Measurements from ENCODE around the gene SLC8A3. TPM values are rescaled to one million over a fixed set of nuclear protein-coding genes. Genes with fewer than 3 reads are reported as not detected.

Gene SLC8A3
- total RNA-seq, 2 donors from 2014 or later, result 0.09 TPM; not detected in 1

GRCh38 chr14:70181276-70181675 lies 7.5 kb downstream of the SLC8A3 start:
- Mint-ChIP-seq H3K4me1 (no peaks in the 10 kb centered on the region), H3K9me3 (no peaks in the 10 kb centered on the region), H3K27me3 (ENCODE audit: insufficient read depth) (peaks cover 10% of the 10 kb centered on the region), H3K27ac (no peak overlapping the region), H3K4me3 (no peak overlapping the region), H3K36me3 (ENCODE audit: low read depth) (no peaks in the 10 kb centered on the region)
- Histone ChIP-seq H3K27ac (ENCODE audit: low read depth, low read length) (no peak overlapping the region), H3K9ac (ENCODE audit: extremely low read depth, low read length, poor library complexity, severe bottlenecking) (no peak overlapping the region), H3K4me1 (ENCODE audit: control insufficient read depth, insufficient read depth, low read length) (no peaks in the 10 kb centered on the region), H3K9me3 (ENCODE audit: control insufficient read depth, low read length) (no peaks in the 10 kb centered on the region), H3K4me3 (ENCODE audit: low read length) (no peak overlapping the region), H3K27me3 (ENCODE audit: control insufficient read depth, insufficient read depth, low read length, poor library complexity, severe bottlenecking) (peaks cover 36% of the 10 kb centered on the region), H3K36me3 (ENCODE audit: control insufficient read depth, insufficient read depth, low read length) (no peaks in the 10 kb centered on the region)
- 92 to 100% methylated on average over 1 of the region's 1 CpG for WGBS, 2 experiments (ENCODE audit: insufficient coverage in 1 of 2, insufficient read length in 1 of 2)
- no peak for DNase-seq
- no peak for TF ChIP-seq CTCF (conservative IDR thresholded peaks at IDR 0.05)

- Mint-ChIP-seq H3K27ac (no peak overlapping the region), H3K4me1 (no peaks in the 10 kb centered on the region), H3K4me3 (no peak overlapping the region), H3K36me3 (ENCODE audit: low read depth) (no peaks in the 10 kb centered on the region), H3K27me3 (ENCODE audit: insufficient read depth) (peaks cover 5% of the 10 kb centered on the region), H3K9me3 (no peaks in the 10 kb centered on the region)
- no peaks in the 10 kb centered on the region for H3K9me3 ChIP-seq (ENCODE audit: control insufficient read depth, low read length)
- no peaks in the 10 kb centered on the region for H3K4me1 ChIP-seq (ENCODE audit: control insufficient read depth, insufficient read depth, low read length)
- H3K36me3 ChIP-seq (ENCODE audit: control insufficient read depth, insufficient read depth, low read length), result no peaks in the 10 kb centered on the region
- TF ChIP-seq CTCF (conservative IDR thresholded peaks at IDR 0.05), result no peak
- H3K27ac ChIP-seq (ENCODE audit: low read depth, low read length), result no peak overlapping the region
- no peak for DNase-seq
- H3K4me3 ChIP-seq (ENCODE audit: low read length), result no peak overlapping the region
- H3K27me3 ChIP-seq (ENCODE audit: control insufficient read depth, insufficient read depth, low read length, poor library complexity, severe bottlenecking), result peaks cover 31% of the 10 kb centered on the region
- 91 to 97% methylated on average over 1 of the region's 1 CpG for WGBS, 2 experiments (ENCODE audit: insufficient coverage in 1 of 2, insufficient read length in 1 of 2)
- H3K9ac ChIP-seq (ENCODE audit: extremely low read depth, low read length, poor library complexity, severe bottlenecking), result no peak overlapping the region
These were observed 8.0 kb downstream of the SLC8A3 start for GRCh38 chr14:70180718-70181117.

GRCh38 chr14:70177081-70177800 lies 11.5 kb downstream of the SLC8A3 start:
- Histone ChIP-seq H3K4me1 (ENCODE audit: control insufficient read depth, insufficient read depth, low read length) (no peaks in the 10 kb centered on the region), H3K36me3 (ENCODE audit: control insufficient read depth, insufficient read depth, low read length) (no peaks in the 10 kb centered on the region), H3K4me3 (ENCODE audit: low read length) (no peak overlapping the region), H3K9ac (ENCODE audit: extremely low read depth, low read length, poor library complexity, severe bottlenecking) (no peak overlapping the region), H3K27me3 (ENCODE audit: control insufficient read depth, insufficient read depth, low read length, poor library complexity, severe bottlenecking) (peaks cover 5% of the 10 kb centered on the region), H3K27ac (ENCODE audit: low read depth, low read length) (no peak overlapping the region), H3K9me3 (ENCODE audit: control insufficient read depth, low read length) (no peaks in the 10 kb centered on the region)
- DNase-seq, result no peak
- Mint-ChIP-seq H3K9me3 (no peaks in the 10 kb centered on the region), H3K36me3 (ENCODE audit: low read depth) (no peaks in the 10 kb centered on the region), H3K4me1 (no peaks in the 10 kb centered on the region), H3K27me3 (ENCODE audit: insufficient read depth) (peaks cover 6% of the 10 kb centered on the region), H3K27ac (no peak overlapping the region), H3K4me3 (no peak overlapping the region)
- WGBS, 2 experiments (ENCODE audit: insufficient coverage in 1 of 2, insufficient read length in 1 of 2), result 67 to 78% methylated on average over 3 of the region's 3 CpGs
- no peak for TF ChIP-seq CTCF (conservative IDR thresholded peaks at IDR 0.05)

Data from endodermal cell (in vitro differentiated cells).